ENCODE results near the gene LIME1. TPM values are rescaled to one million over a fixed set of nuclear protein-coding genes. Genes with fewer than 3 reads are reported as not detected.

LIME1 gene
- total and polyA plus RNA-seq, 8 donors: 3.0 to 10.8 (median 6.3) TPM

GRCh38 chr20:63782521-63782971 lies 46.1 kb downstream of the LIME1 start:
- Histone ChIP-seq H3K27me3 (no peaks in the 10 kb centered on the region), H3K27ac (no peak overlapping the region), H3K4me3 (no peak overlapping the region), H3K9me3 (no peaks in the 10 kb centered on the region), H3K36me3 (no peaks in the 10 kb centered on the region), H3K4me1 (no peaks in the 10 kb centered on the region)
- ATAC-seq (no peak), DNase-seq (peak in 1 of 4 donors; percentile 49)
- TF ChIP-seq, protein P1, sequence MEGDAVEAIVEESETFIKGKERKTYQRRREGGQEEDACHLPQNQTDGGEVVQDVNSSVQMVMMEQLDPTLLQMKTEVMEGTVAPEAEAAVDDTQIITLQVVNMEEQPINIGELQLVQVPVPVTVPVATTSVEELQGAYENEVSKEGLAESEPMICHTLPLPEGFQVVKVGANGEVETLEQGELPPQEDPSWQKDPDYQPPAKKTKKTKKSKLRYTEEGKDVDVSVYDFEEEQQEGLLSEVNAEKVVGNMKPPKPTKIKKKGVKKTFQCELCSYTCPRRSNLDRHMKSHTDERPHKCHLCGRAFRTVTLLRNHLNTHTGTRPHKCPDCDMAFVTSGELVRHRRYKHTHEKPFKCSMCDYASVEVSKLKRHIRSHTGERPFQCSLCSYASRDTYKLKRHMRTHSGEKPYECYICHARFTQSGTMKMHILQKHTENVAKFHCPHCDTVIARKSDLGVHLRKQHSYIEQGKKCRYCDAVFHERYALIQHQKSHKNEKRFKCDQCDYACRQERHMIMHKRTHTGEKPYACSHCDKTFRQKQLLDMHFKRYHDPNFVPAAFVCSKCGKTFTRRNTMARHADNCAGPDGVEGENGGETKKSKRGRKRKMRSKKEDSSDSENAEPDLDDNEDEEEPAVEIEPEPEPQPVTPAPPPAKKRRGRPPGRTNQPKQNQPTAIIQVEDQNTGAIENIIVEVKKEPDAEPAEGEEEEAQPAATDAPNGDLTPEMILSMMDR (IDR thresholded peaks at IDR 0.05): no peak
- intact Hi-C loops (cut with DNase I): loop anchor here in 1 of 2 donors (10.0 kb wide), 1 partner anchor 72 kb away; no protein-coding TSS in a partner anchor

DNA sequence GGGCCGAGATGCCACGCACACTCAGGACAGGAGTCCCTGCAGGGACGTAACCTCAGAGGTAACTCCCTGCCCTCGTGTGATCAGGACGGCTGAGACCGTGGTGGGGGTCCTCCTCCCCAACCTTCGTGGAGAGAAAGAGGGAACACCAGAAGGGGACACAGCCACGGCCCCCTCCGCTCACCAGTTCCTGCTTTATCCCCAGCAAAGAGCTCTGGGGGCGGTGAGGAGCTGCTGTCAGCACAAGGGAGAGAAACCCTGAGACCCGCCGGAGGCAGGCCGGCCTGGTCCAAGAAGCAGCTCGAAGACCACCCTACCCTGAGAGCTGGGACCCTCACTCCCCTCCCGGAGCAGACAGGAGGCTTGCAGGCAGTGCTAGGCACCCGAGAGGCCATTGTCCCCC lies 47.5 kb downstream of the LIME1 start:
- no peaks in the 10 kb centered on the region for H3K4me1 ChIP-seq
- no peak for ATAC-seq
- H3K27me3 ChIP-seq: no peaks in the 10 kb centered on the region
- peak in 1 of 4 donors; percentile 63 for DNase-seq
- intact Hi-C loops (cut with DNase I): loop anchor here in 1 of 2 donors (10.0 kb wide), 1 partner anchor 71 kb away; no protein-coding TSS in a partner anchor
- no peaks in the 10 kb centered on the region for H3K9me3 ChIP-seq
- no peak overlapping the region for H3K4me3 ChIP-seq
- no peak overlapping the region for H3K27ac ChIP-seq
- TF ChIP-seq, protein P1 (IDR thresholded peaks at IDR 0.05): no peak
- H3K36me3 ChIP-seq: no peaks in the 10 kb centered on the region

DNA sequence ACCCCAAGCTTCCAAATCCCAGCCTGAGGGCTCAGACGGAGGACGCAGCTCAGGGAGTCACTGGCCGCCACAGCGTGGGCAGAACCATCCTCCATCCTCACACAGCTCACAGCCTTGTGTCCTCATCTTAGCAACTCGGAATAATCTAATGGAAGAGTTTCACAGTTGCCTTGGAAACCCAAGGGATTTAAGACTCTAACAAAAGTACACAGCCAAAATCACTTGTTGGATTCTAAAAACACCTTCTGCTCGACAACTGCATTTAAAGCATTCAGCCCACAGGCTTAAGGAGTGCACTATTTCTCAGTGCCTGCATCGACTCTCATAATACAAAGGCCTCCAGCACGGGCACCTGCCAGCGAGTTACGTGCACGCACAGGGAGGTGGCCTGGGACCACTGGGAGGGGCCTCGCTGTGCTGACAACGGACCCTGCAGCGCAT lies 49.2 kb downstream of the LIME1 start:
- Histone ChIP-seq H3K36me3 (peaks cover 0 to 14% of the 10 kb centered on the region in 2 donors), H3K9me3 (no peaks in the 10 kb centered on the region), H3K27ac (no peak overlapping the region), H3K27me3 (no peaks in the 10 kb centered on the region), H3K4me1 (no peaks in the 10 kb centered on the region), H3K4me3 (no peak overlapping the region)
- ATAC-seq (no peak), DNase-seq (peak in 1 of 4 donors; percentile 40)
- TF ChIP-seq, protein P1 (IDR thresholded peaks at IDR 0.05): no peak
- intact Hi-C loops (cut with DNase I): loop anchor here in 1 of 2 donors (10.0 kb wide), 1 partner anchor 69 kb away; no protein-coding TSS in a partner anchor

DNA sequence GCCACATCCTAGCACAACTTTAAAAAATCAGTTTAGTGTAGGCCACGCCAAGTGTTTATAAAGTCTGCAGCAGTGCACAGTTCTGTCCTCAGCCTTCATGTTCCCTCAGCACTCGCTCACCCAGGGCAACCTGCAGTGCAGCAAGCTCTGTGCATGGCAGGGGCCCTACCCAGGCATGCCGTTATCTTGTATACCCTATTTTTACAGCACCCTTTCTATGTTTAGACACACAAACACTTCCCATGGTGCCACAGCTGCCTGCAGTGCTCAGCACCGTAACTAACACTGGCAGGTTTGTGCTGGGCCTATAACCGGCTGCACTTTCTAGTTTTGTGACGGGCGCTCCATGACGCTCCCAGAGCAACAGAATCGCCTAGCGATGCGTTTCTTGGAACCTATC lies 50.8 kb downstream of the LIME1 start:
- ATAC-seq (no peak), DNase-seq (no peak)
- Histone ChIP-seq H3K36me3 (peaks cover 0 to 14% of the 10 kb centered on the region in 2 donors), H3K9me3 (no peaks in the 10 kb centered on the region), H3K4me1 (no peaks in the 10 kb centered on the region), H3K4me3 (no peak overlapping the region), H3K27ac (no peak overlapping the region), H3K27me3 (no peaks in the 10 kb centered on the region)
- intact Hi-C loops (cut with DNase I): loop anchor here in 1 of 2 donors (10.0 kb wide), 1 partner anchor 67 kb away; no protein-coding TSS in a partner anchor
- TF ChIP-seq, protein P1 (IDR thresholded peaks at IDR 0.05): no peak

GRCh38 chr20:63787749-63788148 lies 51.3 kb downstream of the LIME1 start:
- TF ChIP-seq, protein P1 (IDR thresholded peaks at IDR 0.05): no peak
- Histone ChIP-seq H3K27ac (no peak overlapping the region), H3K9me3 (no peaks in the 10 kb centered on the region), H3K36me3 (peaks cover 0 to 14% of the 10 kb centered on the region in 2 donors), H3K27me3 (no peaks in the 10 kb centered on the region), H3K4me3 (no peak overlapping the region), H3K4me1 (no peaks in the 10 kb centered on the region)
- intact Hi-C loops (cut with DNase I): loop anchor here in 1 of 2 donors (10.0 kb wide), 1 partner anchor 67 kb away; no protein-coding TSS in a partner anchor
- ATAC-seq: no peak
- no peak for DNase-seq

Other genes with a start within 250 kb of the LIME1 start
- gene EEF1A2, start 237.6 kb upstream of the LIME1 start, total RNA-seq: under 1 TPM; 0.47 to 0.50 TPM
- under 1 TPM; 0.27 to 0.62 (median 0.31) TPM for gene EEF1A2, start 237.6 kb upstream of the LIME1 start, polyA plus RNA-seq (ENCODE audit: insufficient read length in 6 of 6)
- 100 to 1,000 TPM; 233 to 662 TPM for gene PPDPF, start 215.9 kb upstream of the LIME1 start, total RNA-seq
- gene PPDPF, start 215.9 kb upstream of the LIME1 start, polyA plus RNA-seq (ENCODE audit: insufficient read length in 6 of 6): 100 to 1,000 TPM; 155 to 417 (median 277) TPM
- gene PTK6, start 199.3 kb upstream of the LIME1 start, total RNA-seq: 1 to 10 TPM; 4.5 to 7.3 TPM
- under 1 TPM; 0.53 to 0.75 (median 0.72) TPM for gene PTK6, start 199.3 kb upstream of the LIME1 start, polyA plus RNA-seq (ENCODE audit: insufficient read length in 6 of 6)
- gene SRMS, start 188.9 kb upstream of the LIME1 start, total RNA-seq: not detected
- gene SRMS, start 188.9 kb upstream of the LIME1 start, polyA plus RNA-seq (ENCODE audit: insufficient read length in 6 of 6): under 1 TPM in 5 of 6 donors, not detected in 1; 0.08 to 0.27 (median 0.18) TPM
- under 1 TPM; 0.23 to 0.60 TPM for gene FNDC11, start 182.5 kb upstream of the LIME1 start, total RNA-seq
- gene FNDC11, start 182.5 kb upstream of the LIME1 start, polyA plus RNA-seq (ENCODE audit: insufficient read length in 6 of 6): under 1 TPM; 0.52 to 0.84 (median 0.71) TPM
- 10 to 100 TPM; 45.8 to 53.3 TPM for gene HELZ2, start 162.4 kb upstream of the LIME1 start, total RNA-seq
- 10 to 100 TPM; 14.0 to 24.5 (median 18.7) TPM for gene HELZ2, start 162.4 kb upstream of the LIME1 start, polyA plus RNA-seq (ENCODE audit: insufficient read length in 6 of 6)
- 1 to 10 TPM; 8.1 to 9.8 TPM for gene GMEB2, start 109.6 kb upstream of the LIME1 start, total RNA-seq
- 10 to 100 TPM in 4 of 6 donors, 1 to 10 TPM in 2; 8.2 to 12.4 (median 10.7) TPM for gene GMEB2, start 109.6 kb upstream of the LIME1 start, polyA plus RNA-seq (ENCODE audit: insufficient read length in 6 of 6)
- 10 to 100 TPM; 12.6 to 13.1 TPM for gene STMN3, start 83.2 kb upstream of the LIME1 start, total RNA-seq
- 10 to 100 TPM; 29.1 to 47.0 (median 37.0) TPM for gene STMN3, start 83.2 kb upstream of the LIME1 start, polyA plus RNA-seq (ENCODE audit: insufficient read length in 6 of 6)
- gene RTEL1, start 78.4 kb upstream of the LIME1 start, total RNA-seq: 10 to 100 TPM; 22.3 to 38.8 TPM
- 10 to 100 TPM; 19.6 to 28.7 (median 21.6) TPM for gene RTEL1, start 78.4 kb upstream of the LIME1 start, polyA plus RNA-seq (ENCODE audit: insufficient read length in 6 of 6)
- 10 to 100 TPM in 1 of 2 donors, 1 to 10 TPM in 1; 3.6 to 17.6 TPM for gene TNFRSF6B, start 40.0 kb upstream of the LIME1 start, total RNA-seq
- gene TNFRSF6B, start 40.0 kb upstream of the LIME1 start, polyA plus RNA-seq (ENCODE audit: insufficient read length in 6 of 6): 1 to 10 TPM; 1.6 to 3.5 (median 2.2) TPM
- gene ARFRP1, start 28.7 kb upstream of the LIME1 start, total RNA-seq: 10 to 100 TPM; 38.2 to 46.9 TPM
- gene ARFRP1, start 28.7 kb upstream of the LIME1 start, polyA plus RNA-seq (ENCODE audit: insufficient read length in 6 of 6): 10 to 100 TPM; 29.1 to 34.9 (median 31.9) TPM
- 10 to 100 TPM; 26.2 to 28.8 TPM for gene ZGPAT, start 28.6 kb upstream of the LIME1 start, total RNA-seq
- 10 to 100 TPM; 13.7 to 22.7 (median 18.1) TPM for gene ZGPAT, start 28.6 kb upstream of the LIME1 start, polyA plus RNA-seq (ENCODE audit: insufficient read length in 6 of 6)
- gene SLC2A4RG, start 3.1 kb downstream of the LIME1 start, total RNA-seq: 10 to 100 TPM; 61.1 to 66.8 TPM
- gene SLC2A4RG, start 3.1 kb downstream of the LIME1 start, polyA plus RNA-seq (ENCODE audit: insufficient read length in 6 of 6): 100 to 1,000 TPM in 4 of 6 donors, 10 to 100 TPM in 2; 70.5 to 166 (median 105) TPM
- gene ZBTB46, start 94.6 kb downstream of the LIME1 start, total RNA-seq: 10 to 100 TPM in 1 of 2 donors, 1 to 10 TPM in 1; 9.2 to 11.3 TPM
- 10 to 100 TPM in 4 of 6 donors, 1 to 10 TPM in 2; 9.4 to 16.3 (median 12.4) TPM for gene ZBTB46, start 94.6 kb downstream of the LIME1 start, polyA plus RNA-seq (ENCODE audit: insufficient read length in 6 of 6)
- under 1 TPM in 1 of 2 donors, not detected in 1; 0.18 TPM for gene ABHD16B, start 124.8 kb downstream of the LIME1 start, total RNA-seq
- gene ABHD16B, start 124.8 kb downstream of the LIME1 start, polyA plus RNA-seq (ENCODE audit: insufficient read length in 6 of 6): not detected
- gene TPD52L2, start 128.6 kb downstream of the LIME1 start, total RNA-seq: 100 to 1,000 TPM; 105 to 116 TPM
- gene TPD52L2, start 128.6 kb downstream of the LIME1 start, polyA plus RNA-seq (ENCODE audit: insufficient read length in 6 of 6): 10 to 100 TPM; 82.6 to 95.5 (median 85.9) TPM
- gene DNAJC5, start 158.5 kb downstream of the LIME1 start, total RNA-seq: 10 to 100 TPM; 39.9 to 59.5 TPM
- gene DNAJC5, start 158.5 kb downstream of the LIME1 start, polyA plus RNA-seq (ENCODE audit: insufficient read length in 6 of 6): 10 to 100 TPM; 17.5 to 30.5 (median 24.3) TPM
- 10 to 100 TPM; 26.7 to 31.6 TPM for gene UCKL1, start 219.8 kb downstream of the LIME1 start, total RNA-seq
- 10 to 100 TPM; 47.1 to 68.8 (median 60.0) TPM for gene UCKL1, start 219.8 kb downstream of the LIME1 start, polyA plus RNA-seq (ENCODE audit: insufficient read length in 6 of 6)
- gene ZNF512B, start 233.3 kb downstream of the LIME1 start, total RNA-seq: 10 to 100 TPM; 16.4 to 16.9 TPM
- 10 to 100 TPM; 23.1 to 38.3 (median 30.4) TPM for gene ZNF512B, start 233.3 kb downstream of the LIME1 start, polyA plus RNA-seq (ENCODE audit: insufficient read length in 6 of 6)
- gene SAMD10, start 243.0 kb downstream of the LIME1 start, total RNA-seq: 1 to 10 TPM; 4.6 to 6.0 TPM
- gene SAMD10, start 243.0 kb downstream of the LIME1 start, polyA plus RNA-seq (ENCODE audit: insufficient read length in 6 of 6): 10 to 100 TPM in 1 of 6 donors, 1 to 10 TPM in 5; 5.7 to 10.5 (median 8.0) TPM
- 10 to 100 TPM; 49.8 to 53.7 TPM for gene PRPF6, start 244.5 kb downstream of the LIME1 start, total RNA-seq
- gene PRPF6, start 244.5 kb downstream of the LIME1 start, polyA plus RNA-seq (ENCODE audit: insufficient read length in 6 of 6): 10 to 100 TPM; 75.1 to 85.4 (median 82.3) TPM

All from left lung (tissue), 10 donors.